Measurements from ENCODE around the gene NPC2. TPM values are rescaled to one million over a fixed set of nuclear protein-coding genes. Genes with fewer than 3 reads are reported as not detected.

Gene NPC2
- total RNA-seq, 1 experiment from 2014 or later = 141 TPM

DNA sequence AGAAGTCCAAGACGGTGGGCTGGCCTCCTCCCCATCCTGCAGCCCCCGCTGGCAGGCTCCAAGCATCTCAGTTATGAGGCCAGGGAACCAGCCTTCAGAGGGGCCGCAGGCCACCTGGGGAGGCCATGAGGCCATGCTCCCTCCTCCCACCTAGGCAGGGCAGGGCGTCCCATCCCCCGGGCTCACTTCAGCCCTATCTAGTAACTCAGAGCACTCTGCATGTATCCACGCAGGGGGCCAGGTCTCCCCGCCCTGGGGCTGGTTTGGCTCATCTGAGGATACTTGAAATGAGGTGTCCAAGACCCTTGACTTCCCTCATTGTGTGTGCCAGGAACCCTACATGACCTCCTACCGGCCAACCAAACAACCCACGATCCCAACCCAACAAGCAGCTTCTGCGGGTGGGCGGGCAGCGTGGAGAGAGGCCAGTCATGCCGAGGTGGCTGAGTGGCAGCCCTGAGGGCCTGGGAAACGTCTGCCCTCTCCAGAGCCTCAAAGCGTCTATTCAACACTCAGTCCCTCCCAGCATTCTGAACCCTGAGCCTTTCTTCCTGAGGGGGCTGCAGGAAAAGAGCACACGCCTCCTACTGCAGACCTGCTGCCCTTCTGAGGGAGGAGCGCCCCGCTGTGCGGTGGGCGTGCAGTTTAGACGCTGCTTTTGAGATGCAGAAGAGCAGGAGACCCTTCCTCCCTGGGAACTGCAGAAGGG, 17.3 kb upstream of the NPC2 start:
- ATAC-seq (no peak), DNase-seq (ENCODE audit: low read depth, low spot score) (no peak)
- no peaks in the 10 kb centered on the region for H3K9me3 ChIP-seq (ENCODE audit: control insufficient read depth, insufficient read depth, low read depth, low read length)
- H3K27ac ChIP-seq (ENCODE audit: low read length) = no peak overlapping the region
- in situ Hi-C loops (cut with HindIII; ENCODE audit: low pct_unique_long_range_greater_than_20kb, low sequenced_read_pairs) (no loop called here), intact Hi-C loops (cut with micrococcal nuclease; ENCODE audit: unreplicated experiment) (no loop called here)
- no TSS peak for BruUV-seq (replicated peaks)
- TF ChIP-seq, protein P1, sequence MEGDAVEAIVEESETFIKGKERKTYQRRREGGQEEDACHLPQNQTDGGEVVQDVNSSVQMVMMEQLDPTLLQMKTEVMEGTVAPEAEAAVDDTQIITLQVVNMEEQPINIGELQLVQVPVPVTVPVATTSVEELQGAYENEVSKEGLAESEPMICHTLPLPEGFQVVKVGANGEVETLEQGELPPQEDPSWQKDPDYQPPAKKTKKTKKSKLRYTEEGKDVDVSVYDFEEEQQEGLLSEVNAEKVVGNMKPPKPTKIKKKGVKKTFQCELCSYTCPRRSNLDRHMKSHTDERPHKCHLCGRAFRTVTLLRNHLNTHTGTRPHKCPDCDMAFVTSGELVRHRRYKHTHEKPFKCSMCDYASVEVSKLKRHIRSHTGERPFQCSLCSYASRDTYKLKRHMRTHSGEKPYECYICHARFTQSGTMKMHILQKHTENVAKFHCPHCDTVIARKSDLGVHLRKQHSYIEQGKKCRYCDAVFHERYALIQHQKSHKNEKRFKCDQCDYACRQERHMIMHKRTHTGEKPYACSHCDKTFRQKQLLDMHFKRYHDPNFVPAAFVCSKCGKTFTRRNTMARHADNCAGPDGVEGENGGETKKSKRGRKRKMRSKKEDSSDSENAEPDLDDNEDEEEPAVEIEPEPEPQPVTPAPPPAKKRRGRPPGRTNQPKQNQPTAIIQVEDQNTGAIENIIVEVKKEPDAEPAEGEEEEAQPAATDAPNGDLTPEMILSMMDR (IDR thresholded peaks at IDR 0.05) = no peak
- TF ChIP-seq, protein P2, sequence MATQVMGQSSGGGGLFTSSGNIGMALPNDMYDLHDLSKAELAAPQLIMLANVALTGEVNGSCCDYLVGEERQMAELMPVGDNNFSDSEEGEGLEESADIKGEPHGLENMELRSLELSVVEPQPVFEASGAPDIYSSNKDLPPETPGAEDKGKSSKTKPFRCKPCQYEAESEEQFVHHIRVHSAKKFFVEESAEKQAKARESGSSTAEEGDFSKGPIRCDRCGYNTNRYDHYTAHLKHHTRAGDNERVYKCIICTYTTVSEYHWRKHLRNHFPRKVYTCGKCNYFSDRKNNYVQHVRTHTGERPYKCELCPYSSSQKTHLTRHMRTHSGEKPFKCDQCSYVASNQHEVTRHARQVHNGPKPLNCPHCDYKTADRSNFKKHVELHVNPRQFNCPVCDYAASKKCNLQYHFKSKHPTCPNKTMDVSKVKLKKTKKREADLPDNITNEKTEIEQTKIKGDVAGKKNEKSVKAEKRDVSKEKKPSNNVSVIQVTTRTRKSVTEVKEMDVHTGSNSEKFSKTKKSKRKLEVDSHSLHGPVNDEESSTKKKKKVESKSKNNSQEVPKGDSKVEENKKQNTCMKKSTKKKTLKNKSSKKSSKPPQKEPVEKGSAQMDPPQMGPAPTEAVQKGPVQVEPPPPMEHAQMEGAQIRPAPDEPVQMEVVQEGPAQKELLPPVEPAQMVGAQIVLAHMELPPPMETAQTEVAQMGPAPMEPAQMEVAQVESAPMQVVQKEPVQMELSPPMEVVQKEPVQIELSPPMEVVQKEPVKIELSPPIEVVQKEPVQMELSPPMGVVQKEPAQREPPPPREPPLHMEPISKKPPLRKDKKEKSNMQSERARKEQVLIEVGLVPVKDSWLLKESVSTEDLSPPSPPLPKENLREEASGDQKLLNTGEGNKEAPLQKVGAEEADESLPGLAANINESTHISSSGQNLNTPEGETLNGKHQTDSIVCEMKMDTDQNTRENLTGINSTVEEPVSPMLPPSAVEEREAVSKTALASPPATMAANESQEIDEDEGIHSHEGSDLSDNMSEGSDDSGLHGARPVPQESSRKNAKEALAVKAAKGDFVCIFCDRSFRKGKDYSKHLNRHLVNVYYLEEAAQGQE (IDR thresholded peaks at IDR 0.05; ENCODE audit: insufficient read depth in 1 of 2, low read depth in 2 of 2, low read length in 1 of 2) = no peak
- TF ChIP-seq POLR2AphosphoS5 (IDR thresholded peaks at IDR 0.05; ENCODE audit: low read depth, low read length) = no peak
- TF ChIP-seq SIN3A (IDR thresholded peaks at IDR 0.05; ENCODE audit: borderline replicate concordance, insufficient read depth, low read depth, low read length) = no peak
- no peak for TF ChIP-seq TCF7L2 (IDR thresholded peaks at IDR 0.05; ENCODE audit: low read depth, low read length)
- H3K4me1 ChIP-seq (ENCODE audit: control insufficient read depth, insufficient read depth, low read length) = no peaks in the 10 kb centered on the region
- ChIA-PET POLR2A (interaction anchor here (0.8 kb wide), 1 partner anchor 134 kb away, joined by 3 read pairs; no protein-coding TSS in a partner anchor), CTCF (no interaction called here)
- no peak overlapping the region for H3K4me3 ChIP-seq (ENCODE audit: low read depth in 2 of 2, low read length in 2 of 2)
- no peaks in the 10 kb centered on the region for H3K27me3 ChIP-seq (ENCODE audit: control insufficient read depth, insufficient read depth, low read length)
- no peaks in the 10 kb centered on the region for H3K36me3 ChIP-seq (ENCODE audit: control insufficient read depth, insufficient read depth, low read length)

GRCh38 chr14:74509587-74510222, 16.6 kb upstream of the NPC2 start:
- ATAC-seq (no peak), DNase-seq (ENCODE audit: low read depth, low spot score) (no peak)
- H3K4me3 ChIP-seq (ENCODE audit: low read depth in 2 of 2, low read length in 2 of 2) = no peak overlapping the region
- H3K9me3 ChIP-seq (ENCODE audit: control insufficient read depth, insufficient read depth, low read depth, low read length) = no peaks in the 10 kb centered on the region
- in situ Hi-C loops (cut with HindIII; ENCODE audit: low pct_unique_long_range_greater_than_20kb, low sequenced_read_pairs) (no loop called here), intact Hi-C loops (cut with micrococcal nuclease; ENCODE audit: unreplicated experiment) (no loop called here)
- H3K27me3 ChIP-seq (ENCODE audit: control insufficient read depth, insufficient read depth, low read length) = no peaks in the 10 kb centered on the region
- no TSS peak for BruUV-seq (replicated peaks)
- ChIA-PET POLR2A (no interaction called here), CTCF (no interaction called here)
- H3K36me3 ChIP-seq (ENCODE audit: control insufficient read depth, insufficient read depth, low read length) = no peaks in the 10 kb centered on the region
- no peak overlapping the region for H3K27ac ChIP-seq (ENCODE audit: low read length)
- no peak for TF ChIP-seq SIN3A (IDR thresholded peaks at IDR 0.05; ENCODE audit: borderline replicate concordance, insufficient read depth, low read depth, low read length)
- TF ChIP-seq, protein P2 (IDR thresholded peaks at IDR 0.05; ENCODE audit: insufficient read depth in 1 of 2, low read depth in 2 of 2, low read length in 1 of 2) = no peak
- TF ChIP-seq POLR2AphosphoS5 (IDR thresholded peaks at IDR 0.05; ENCODE audit: low read depth, low read length) = no peak
- no peak for TF ChIP-seq TCF7L2 (IDR thresholded peaks at IDR 0.05; ENCODE audit: low read depth, low read length)
- TF ChIP-seq, protein P1 (IDR thresholded peaks at IDR 0.05) = no peak
- no peaks in the 10 kb centered on the region for H3K4me1 ChIP-seq (ENCODE audit: control insufficient read depth, insufficient read depth, low read length)
